22Rv1 (cell line): ENCODE results near the gene BAG3.
"Not testable (repeated sequence)": the region's sequence is repeated elsewhere in the genome, so short reads cannot be mapped to it uniquely, and the experiment has no call there.

Experiments used
- H3K27ac ChIP-seq: fragments of 450-650 bp; 2 replicates; pipeline ENCODE4 v1.5.1; 2017
- CTCF ChIP-seq: fragments of 450-650 bp; IDR thresholded peaks from 2 replicates; pipeline ENCODE4 v1.5.1; 2017; ENCODE audit warnings: mild to moderate bottlenecking
- ZFX ChIP-seq: fragments of 450-650 bp; IDR thresholded peaks from 2 replicates; pipeline ENCODE4 v1.6.1; 2017; ENCODE audit warnings: antibody characterized with exemption, borderline replicate concordance

The BAG3 gene

DNA sequence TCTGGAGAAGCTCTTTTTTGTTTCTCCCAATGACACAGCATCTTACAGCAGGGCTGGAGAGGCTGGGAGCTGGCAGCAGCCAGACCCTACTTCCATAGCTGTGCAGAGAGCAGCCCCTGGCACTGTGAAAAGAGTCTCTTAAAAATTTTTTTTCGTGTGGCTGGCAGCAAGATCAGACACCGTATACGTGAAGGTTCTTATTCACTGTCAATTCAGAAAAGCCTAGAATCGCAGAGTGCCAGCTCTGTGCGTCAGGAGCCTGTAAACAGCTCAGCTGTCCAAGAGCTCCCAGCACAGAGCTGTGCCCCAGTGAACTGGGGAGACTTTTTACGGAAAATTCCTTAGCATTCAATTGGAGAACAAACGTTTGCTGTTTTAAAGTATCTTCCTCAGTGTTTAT lies 6.5 kb downstream of the BAG3 start:
- H3K27ac ChIP-seq, result no peak overlapping the region
- TF ChIP-seq ZFX (no peak), CTCF (no peak)

GRCh38 chr10:119658274-119658673 lies 7.1 kb downstream of the BAG3 start:
- H3K27ac ChIP-seq, result no peak overlapping the region
- no peak for TF ChIP-seq CTCF
- no peak for TF ChIP-seq ZFX

- TF ChIP-seq ZFX (no peak), CTCF (no peak)
Measured at GRCh38 chr10:119659951-119660350, 8.8 kb downstream of the BAG3 start.

GRCh38 chr10:119662076-119662605 lies 11.0 kb downstream of the BAG3 start:
- H3K27ac ChIP-seq, result not testable (repeated sequence)

More at GRCh38 chr10:119659951-119660350, 8.8 kb downstream of the BAG3 start:
- no peak overlapping the region for H3K27ac ChIP-seq

- TF ChIP-seq CTCF, result no peak
- TF ChIP-seq ZFX, result no peak
- no peak overlapping the region for H3K27ac ChIP-seq
Measured at GRCh38 chr10:119663866-119664698, 12.9 kb downstream of the BAG3 start.

DNA sequence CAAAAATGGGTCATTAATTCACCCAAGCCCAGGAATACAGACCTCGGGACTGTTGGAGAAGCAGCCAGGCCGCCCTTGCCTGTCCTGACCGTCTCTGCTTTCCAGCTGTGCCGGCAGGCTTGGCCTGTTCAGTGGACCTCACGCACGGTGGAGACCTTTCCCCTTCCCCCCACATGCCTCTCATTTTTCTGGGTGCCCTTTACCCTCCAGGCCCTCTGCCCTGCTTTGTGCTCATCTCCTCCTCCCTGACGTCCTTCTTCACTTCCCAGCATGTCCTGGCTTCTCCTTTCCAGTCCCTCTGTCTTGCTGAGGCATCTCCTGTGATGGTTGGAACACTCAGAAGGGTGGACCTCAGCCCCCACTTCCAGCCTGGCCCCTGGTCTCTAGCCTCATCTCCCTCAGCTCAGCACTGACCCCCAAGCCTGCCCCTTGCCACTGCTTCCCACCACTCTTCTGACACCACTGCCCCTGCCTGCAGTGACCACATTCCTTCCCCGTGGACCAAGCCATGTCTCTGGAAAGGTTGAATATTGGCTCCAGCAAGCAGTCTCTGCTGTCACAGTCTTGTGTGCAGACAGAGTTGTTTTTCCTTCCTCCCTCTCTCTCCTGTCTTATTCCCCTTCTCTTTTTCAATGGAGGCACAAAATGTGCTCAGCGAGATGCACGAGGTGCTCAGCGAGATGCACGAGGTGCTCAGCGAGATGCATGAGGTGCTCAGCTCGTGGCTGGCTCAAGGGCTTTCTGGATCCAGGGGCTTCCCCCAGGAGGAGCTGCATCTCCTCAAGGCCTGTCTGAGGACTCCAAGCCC lies 14.9 kb downstream of the BAG3 start:
- no peak for TF ChIP-seq CTCF
- TF ChIP-seq ZFX, result no peak
- no peak overlapping the region for H3K27ac ChIP-seq

DNA sequence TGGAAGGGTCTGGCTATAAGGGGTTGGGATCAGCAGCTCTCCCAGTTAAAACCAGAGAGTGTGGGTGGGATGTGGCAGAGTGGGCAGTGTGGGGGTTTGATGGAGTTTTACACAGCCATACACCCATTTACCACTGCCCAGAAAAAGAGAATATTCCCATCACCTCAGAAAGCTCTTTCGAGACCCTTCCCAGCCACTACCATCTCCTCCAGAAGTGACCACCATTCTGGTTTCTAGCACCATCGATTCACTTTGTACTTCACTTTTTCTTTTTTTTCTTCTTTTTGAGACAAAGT lies 15.5 kb downstream of the BAG3 start:
- H3K27ac ChIP-seq, result no peak overlapping the region
- TF ChIP-seq CTCF (no peak), ZFX (no peak)
